ENCODE results near the gene SOX8.

The SOX8 gene

GRCh38 chr16:970766-971581 lies 10.6 kb upstream of the SOX8 start, which contains the start of gene LMF1 (continued):
- TF ChIP-seq ZNF133 (tag by site-specific recombination; IDR thresholded peaks at IDR 0.05) = 0 out of 2 replicates have a peak, but pooled peaks have one; percentile 32
- TF ChIP-seq ZNF292 (tag by site-specific recombination; IDR thresholded peaks at IDR 0.05; ENCODE audit: borderline replicate concordance, low read depth) = no peak
- no peak for TF ChIP-seq ZNF433 (tag by site-specific recombination; IDR thresholded peaks at IDR 0.05; ENCODE audit: low read depth)
- TF ChIP-seq SCRT2 (tag by site-specific recombination; IDR thresholded peaks at IDR 0.05) = no peak
- TF ChIP-seq ZNF701 (tag by site-specific recombination; IDR thresholded peaks at IDR 0.05) = no peak
- TF ChIP-seq ZSCAN18 (tag by site-specific recombination; IDR thresholded peaks at IDR 0.05) = no peak
- peak; percentile 76; the same call in 1 of the 2 replicates for TF ChIP-seq KLF7 (tag by site-specific recombination; IDR thresholded peaks at IDR 0.05; ENCODE audit: borderline replicate concordance)
- peak; percentile 76 for TF ChIP-seq GLIS1 (tag by site-specific recombination; IDR thresholded peaks at IDR 0.05)
- no peak for TF ChIP-seq WT1 (tag by site-specific recombination; IDR thresholded peaks at IDR 0.05)
- no peak for TF ChIP-seq ZBTB48 (tag by site-specific recombination; IDR thresholded peaks at IDR 0.05)
- no peak for TF ChIP-seq ZNF529 (tag by site-specific recombination; IDR thresholded peaks at IDR 0.05; ENCODE audit: insufficient replicate concordance)
- TF ChIP-seq ZNF391 (tag by site-specific recombination; IDR thresholded peaks at IDR 0.05; ENCODE audit: borderline replicate concordance, low read depth) = no peak
- no peak for TF ChIP-seq ZNF626 (tag by site-specific recombination; IDR thresholded peaks at IDR 0.05)
- TF ChIP-seq ZFP37 (tag by site-specific recombination; IDR thresholded peaks at IDR 0.05) = no peak
- TF ChIP-seq ZNF398 (tag by site-specific recombination; IDR thresholded peaks at IDR 0.05) = peak; percentile 62
- no peak for TF ChIP-seq GFI1B (tag by site-specific recombination; IDR thresholded peaks at IDR 0.05)
- no peak for TF ChIP-seq ZNF19 (tag by site-specific recombination; IDR thresholded peaks at IDR 0.05; ENCODE audit: low read depth)
- peak; percentile 60 for TF ChIP-seq ZBTB11 (tag by site-specific recombination; conservative IDR thresholded peaks at IDR 0.05; ENCODE audit: low read depth)
- TF ChIP-seq ZNF561 (tag by site-specific recombination; IDR thresholded peaks at IDR 0.05; ENCODE audit: borderline replicate concordance) = no peak
- TF ChIP-seq ZBTB6 (tag by site-specific recombination; IDR thresholded peaks at IDR 0.05) = peak; percentile 55; the same call in 1 of the 2 replicates
- 0 out of 2 replicates have a peak, but pooled peaks have one; percentile 29 for TF ChIP-seq ZNF600 (tag by site-specific recombination; IDR thresholded peaks at IDR 0.05)
- TF ChIP-seq ZNF157 (tag by site-specific recombination; IDR thresholded peaks at IDR 0.05) = no peak
- peak; percentile 90 for TF ChIP-seq SP3 (tag by site-specific recombination; IDR thresholded peaks at IDR 0.05)
- TF ChIP-seq ZBTB44 (tag by site-specific recombination; IDR thresholded peaks at IDR 0.05) = no peak
- peak; percentile 91 for TF ChIP-seq KLF9 (tag by site-specific recombination; IDR thresholded peaks at IDR 0.05; ENCODE audit: low read depth)
- TF ChIP-seq ZNF776 (tag by site-specific recombination; IDR thresholded peaks at IDR 0.05; ENCODE audit: borderline replicate concordance) = no peak
- TF ChIP-seq MEIS1 (CRISPR knock-in tag; IDR thresholded peaks at IDR 0.05; ENCODE audit: borderline replicate concordance) = no peak
- no peak for TF ChIP-seq SETDB1 (IDR thresholded peaks at IDR 0.05; ENCODE audit: insufficient read length, low read length)
- no peak for TF ChIP-seq BCL11B (tag by site-specific recombination; IDR thresholded peaks at IDR 0.05; ENCODE audit: low read depth)

Measured in HEK293 (cell line).